ENCODE results near the gene HOXB5.

DNA sequence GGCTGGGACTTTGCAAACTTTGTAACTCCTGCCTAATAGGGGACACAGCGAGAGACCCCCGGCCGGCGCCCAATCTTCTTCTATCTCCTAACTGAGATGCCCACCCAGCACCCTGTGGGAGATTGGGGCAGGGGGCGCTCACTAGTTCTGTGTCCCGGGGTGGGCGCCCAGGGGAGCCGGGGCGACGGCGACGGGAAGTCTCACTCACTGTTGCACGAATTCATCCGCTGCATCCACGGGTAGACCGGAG, 3.9 kb upstream of the HOXB5 start:
- TF ChIP-seq, protein P1, sequence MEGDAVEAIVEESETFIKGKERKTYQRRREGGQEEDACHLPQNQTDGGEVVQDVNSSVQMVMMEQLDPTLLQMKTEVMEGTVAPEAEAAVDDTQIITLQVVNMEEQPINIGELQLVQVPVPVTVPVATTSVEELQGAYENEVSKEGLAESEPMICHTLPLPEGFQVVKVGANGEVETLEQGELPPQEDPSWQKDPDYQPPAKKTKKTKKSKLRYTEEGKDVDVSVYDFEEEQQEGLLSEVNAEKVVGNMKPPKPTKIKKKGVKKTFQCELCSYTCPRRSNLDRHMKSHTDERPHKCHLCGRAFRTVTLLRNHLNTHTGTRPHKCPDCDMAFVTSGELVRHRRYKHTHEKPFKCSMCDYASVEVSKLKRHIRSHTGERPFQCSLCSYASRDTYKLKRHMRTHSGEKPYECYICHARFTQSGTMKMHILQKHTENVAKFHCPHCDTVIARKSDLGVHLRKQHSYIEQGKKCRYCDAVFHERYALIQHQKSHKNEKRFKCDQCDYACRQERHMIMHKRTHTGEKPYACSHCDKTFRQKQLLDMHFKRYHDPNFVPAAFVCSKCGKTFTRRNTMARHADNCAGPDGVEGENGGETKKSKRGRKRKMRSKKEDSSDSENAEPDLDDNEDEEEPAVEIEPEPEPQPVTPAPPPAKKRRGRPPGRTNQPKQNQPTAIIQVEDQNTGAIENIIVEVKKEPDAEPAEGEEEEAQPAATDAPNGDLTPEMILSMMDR (IDR thresholded peaks at IDR 0.05), result no peak
- no peak for TF ChIP-seq POLR2A (IDR thresholded peaks at IDR 0.05)
